Measurements from ENCODE around the gene EBLN2.

GRCh38 chr3:73061416-73061815 lies at the start of gene EBLN2:
- no peak for TF ChIP-seq POLR2A (IDR thresholded peaks at IDR 0.05)
- TF ChIP-seq, protein P1, sequence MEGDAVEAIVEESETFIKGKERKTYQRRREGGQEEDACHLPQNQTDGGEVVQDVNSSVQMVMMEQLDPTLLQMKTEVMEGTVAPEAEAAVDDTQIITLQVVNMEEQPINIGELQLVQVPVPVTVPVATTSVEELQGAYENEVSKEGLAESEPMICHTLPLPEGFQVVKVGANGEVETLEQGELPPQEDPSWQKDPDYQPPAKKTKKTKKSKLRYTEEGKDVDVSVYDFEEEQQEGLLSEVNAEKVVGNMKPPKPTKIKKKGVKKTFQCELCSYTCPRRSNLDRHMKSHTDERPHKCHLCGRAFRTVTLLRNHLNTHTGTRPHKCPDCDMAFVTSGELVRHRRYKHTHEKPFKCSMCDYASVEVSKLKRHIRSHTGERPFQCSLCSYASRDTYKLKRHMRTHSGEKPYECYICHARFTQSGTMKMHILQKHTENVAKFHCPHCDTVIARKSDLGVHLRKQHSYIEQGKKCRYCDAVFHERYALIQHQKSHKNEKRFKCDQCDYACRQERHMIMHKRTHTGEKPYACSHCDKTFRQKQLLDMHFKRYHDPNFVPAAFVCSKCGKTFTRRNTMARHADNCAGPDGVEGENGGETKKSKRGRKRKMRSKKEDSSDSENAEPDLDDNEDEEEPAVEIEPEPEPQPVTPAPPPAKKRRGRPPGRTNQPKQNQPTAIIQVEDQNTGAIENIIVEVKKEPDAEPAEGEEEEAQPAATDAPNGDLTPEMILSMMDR (IDR thresholded peaks at IDR 0.05): no peak

Measured in testis (tissue), 2 donors.